Measurements from ENCODE around the gene SELENBP1.
A peak's percentile ranks its signal among the peaks of the same experiment; 100 is the strongest.
"Not testable (repeated sequence)": the region's sequence is repeated elsewhere in the genome, so short reads cannot be mapped to it uniquely, and the experiment has no call there.

The SELENBP1 gene

DNA sequence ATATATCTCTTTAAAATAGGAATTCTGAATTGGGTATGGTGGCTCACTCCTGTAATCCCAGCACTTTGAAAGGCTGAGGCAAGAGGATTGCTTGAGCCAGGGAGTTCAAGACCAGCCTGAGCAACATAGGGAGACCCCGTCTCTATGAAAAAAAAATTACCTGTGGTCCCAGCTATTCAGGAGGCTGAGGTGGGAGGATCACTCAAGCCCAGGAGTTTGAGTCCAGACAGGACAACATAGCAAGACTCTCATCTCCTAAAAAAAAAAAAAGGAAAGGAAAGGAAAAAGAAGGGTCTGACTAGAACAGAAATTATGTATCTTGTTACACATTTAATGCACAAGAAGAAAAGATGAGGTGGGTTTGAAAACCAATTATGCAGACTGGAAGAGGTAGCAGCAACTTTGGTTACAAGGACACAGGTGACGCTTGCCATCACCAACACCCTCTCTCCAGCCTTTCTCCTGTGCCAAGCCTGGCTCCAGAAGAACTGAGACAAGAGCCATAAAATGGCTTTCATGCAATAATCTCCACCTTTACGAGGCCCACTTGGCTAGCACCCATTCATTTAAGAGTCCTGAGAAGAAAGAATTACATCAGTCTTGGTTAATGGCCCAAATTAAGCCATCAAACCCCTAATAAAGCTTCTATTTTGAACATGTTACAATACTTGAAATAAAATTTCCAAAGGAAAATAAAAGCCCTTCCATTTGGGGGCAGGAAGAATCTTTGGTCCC lies 4.8 kb upstream of the SELENBP1 start:
- no peak for DNase-seq

- no peak for DNase-seq
Measured at GRCh38 chr1:151373196-151373595, 691 bp upstream of the SELENBP1 start.

- DNase-seq, result no peak
Measured at GRCh38 chr1:151371370-151372057, 991 bp downstream of the SELENBP1 start.

DNA sequence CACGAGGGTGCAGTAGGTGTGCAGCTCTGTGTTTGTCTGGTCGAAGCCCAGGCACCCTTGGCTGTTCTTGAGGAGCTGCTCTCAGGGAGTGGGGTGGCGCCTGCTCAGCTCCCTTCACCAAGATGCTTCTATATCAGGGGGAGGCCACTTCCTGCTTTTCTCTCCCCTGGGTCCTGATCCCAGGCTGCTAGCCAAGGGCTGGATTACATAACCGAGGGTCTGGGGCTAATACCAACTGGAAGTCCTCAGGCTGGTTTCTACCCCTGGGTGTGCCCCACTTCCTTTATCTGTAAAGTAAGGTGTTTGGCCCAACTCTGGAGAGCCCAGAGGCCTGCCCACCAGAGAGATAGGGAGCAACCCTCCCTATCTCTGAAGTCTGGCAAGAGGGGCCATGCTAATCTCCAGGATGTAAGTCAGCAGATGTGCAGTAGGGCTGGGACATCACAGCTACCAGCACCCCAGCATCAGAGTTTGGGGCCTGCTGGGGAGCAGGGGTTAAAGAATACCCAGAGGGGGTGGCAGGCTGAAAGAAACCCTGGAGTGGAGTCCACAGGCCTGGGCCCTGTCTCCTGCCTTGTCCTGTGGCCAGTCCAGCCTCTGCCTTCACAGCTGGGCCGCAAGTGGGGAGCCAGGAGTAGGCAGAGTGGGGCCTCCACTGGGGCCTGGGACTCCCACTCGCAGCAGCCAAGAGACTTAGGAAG lies 2.1 kb downstream of the SELENBP1 start:
- no peak for DNase-seq

DNA sequence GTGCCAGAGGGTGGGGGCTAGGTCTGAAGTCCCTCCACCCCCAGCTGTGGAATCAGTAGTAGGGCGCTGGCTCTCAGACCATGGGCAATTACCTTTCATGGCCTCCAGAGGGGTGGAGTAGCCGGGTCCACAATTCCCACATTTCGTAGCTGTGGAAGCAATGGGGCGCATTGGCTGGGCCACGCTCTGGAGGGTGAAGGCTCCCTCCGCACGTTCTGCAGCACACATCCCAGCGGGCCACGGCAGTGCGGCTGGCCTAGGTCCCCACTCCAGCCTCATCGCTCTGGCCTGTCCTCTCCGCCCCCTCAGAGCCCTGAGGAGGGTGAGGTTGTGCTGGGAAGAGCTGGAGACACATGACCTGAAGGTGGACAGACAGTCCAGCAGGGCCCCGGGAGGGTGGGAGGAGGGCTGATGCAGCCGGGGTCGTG lies 2.9 kb downstream of the SELENBP1 start:
- no peak for DNase-seq

- no peak for DNase-seq
Measured at GRCh38 chr1:151369302-151369610, 3.2 kb downstream of the SELENBP1 start.

DNA sequence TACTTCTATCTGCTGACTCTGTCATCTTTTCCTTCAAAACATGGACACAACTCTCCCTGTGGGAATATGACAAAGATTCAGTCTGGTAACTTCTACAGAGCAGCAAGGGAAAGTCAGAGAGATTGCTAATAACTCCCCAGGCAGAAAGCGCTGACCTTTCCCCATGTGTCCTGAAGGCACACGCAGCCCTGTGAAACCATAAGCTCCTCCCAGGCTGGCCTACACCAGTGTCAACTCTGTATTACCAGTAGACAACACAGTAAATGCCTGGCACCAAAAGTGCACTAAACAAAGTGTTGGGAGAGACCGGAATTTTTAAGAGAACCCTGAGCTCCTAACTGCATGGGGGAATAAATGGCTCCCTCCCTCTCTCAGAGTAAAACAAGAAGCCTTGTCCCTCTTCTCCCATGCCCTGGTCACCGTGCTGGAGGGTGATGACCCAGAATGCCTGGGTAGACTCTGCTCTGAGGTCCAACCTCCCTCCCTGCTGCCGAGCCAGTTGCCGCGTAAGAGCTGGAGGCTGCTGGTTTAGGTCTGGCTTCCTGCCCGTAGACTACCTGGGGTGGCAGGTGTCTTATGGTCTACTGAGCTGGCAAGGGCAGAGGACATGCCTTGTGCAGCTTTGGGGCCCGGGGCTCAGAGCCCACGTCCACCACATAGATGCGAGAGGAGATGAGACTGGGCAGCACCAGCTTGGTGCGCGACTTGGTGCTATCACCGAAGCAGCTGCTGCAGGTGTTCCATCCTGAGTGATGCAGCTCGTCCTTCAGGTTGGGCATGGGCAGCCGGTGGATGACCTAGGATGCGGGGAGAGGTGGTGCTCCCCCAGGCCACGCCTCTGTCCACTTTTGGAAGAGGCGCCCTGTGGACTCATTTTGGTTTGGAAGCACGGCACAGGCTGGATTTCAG lies 3.9 kb downstream of the SELENBP1 start:
- no peak for DNase-seq

GRCh38 chr1:151367658-151368392 lies 4.7 kb downstream of the SELENBP1 start:
- no peak for DNase-seq

DNA sequence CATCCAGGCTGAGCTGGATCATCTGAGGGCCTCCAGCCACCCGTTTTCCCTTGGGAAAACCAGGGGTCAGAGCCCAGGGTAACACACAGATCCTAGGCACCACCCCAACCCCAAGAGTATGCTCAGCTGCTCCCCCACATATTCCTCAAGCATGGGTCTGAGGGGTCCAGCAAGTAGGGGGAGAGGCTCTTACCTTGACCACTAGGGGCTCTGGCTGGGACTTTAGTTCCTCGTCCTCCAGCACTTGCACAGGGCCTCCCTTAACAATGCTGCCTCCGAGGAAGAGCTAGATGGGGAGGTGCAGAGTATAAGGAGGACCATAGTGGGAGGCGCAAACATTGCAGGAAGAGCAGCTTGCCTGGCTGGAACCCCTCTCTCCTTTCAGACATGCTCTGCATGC lies 7.5 kb downstream of the SELENBP1 start:
- DNase-seq, result no peak

GRCh38 chr1:151362308-151363155 lies 10.0 kb downstream of the SELENBP1 start:
- DNase-seq, result no peak

DNA sequence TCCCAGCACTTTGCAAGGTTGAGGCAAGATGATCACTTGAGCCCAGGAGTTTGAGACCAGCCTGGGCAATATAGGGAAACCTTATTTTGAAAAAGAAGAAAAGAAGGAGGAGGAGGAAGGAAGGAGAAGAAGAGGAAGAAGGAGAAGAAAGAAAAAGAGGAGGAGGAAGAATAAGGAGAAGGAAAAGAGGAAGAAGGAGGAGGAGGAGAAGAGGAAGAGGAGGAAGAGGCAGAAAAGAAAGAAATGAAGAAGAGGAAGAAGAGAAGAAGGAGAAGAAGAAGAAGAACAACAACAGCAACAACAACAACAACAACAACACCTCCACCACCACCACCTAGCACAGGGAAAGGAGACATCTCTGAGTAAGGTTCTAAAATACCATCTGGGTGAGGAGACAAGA lies 10.6 kb downstream of the SELENBP1 start:
- DNase-seq, result no peak

GRCh38 chr1:151356696-151357095 lies 15.8 kb downstream of the SELENBP1 start:
- no peak for DNase-seq

GRCh38 chr1:151352021-151352718 lies 20.3 kb downstream of the SELENBP1 start:
- DNase-seq, result no peak

DNA sequence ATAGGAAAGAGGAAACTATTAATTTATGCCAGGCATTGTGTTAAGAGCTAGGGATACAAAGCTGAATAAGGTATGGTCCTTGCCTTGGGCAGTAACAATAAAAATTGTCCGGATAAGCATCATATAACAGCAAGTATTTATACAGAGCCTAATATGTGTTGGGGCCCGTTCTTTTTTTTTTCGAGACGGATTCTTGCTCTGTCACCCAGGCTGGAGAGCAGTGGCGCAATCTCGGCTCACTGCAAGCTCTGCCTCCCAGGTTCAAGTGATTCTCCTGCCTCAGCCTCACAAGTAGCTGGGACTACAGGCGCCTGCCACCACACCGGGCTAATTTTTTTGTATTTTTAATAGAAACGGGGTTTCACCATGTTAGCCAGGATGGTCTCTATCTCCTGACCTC lies 22.2 kb downstream of the SELENBP1 start:
- not testable (repeated sequence) for DNase-seq

DNA sequence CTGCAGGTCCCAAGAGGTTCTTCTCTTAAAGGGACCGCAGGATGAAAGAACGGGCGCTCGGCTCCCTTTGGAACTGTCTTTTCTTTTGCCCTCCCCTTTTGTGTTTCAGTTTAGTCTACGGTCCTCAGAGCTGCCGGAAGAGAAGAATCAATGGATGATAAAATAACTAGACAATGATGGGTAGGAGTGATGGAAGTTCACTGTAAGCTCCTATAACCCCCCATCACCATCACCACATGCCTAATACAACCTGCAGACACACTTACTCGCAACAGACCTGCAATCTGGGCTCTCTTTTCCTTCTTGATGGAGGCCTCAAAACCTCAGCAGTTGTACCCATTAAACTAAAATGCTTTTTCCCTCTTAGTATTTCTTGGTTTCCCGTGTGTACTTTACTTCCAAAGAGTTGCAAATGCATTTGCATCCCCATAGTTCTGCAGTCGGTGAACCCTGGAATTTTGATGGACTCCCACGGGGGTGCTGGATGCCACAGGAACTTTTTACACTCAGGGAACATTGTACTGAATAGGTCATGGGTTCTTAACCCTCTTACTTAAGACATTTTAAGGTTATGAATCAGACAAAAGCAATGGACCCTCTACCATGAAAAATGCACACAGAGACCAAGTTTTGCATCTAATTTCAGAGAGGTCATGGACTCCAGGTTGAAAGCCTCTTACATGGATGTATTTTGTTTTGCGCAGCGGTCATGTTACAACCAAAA lies 24.8 kb downstream of the SELENBP1 start:
- no peak for DNase-seq

DNA sequence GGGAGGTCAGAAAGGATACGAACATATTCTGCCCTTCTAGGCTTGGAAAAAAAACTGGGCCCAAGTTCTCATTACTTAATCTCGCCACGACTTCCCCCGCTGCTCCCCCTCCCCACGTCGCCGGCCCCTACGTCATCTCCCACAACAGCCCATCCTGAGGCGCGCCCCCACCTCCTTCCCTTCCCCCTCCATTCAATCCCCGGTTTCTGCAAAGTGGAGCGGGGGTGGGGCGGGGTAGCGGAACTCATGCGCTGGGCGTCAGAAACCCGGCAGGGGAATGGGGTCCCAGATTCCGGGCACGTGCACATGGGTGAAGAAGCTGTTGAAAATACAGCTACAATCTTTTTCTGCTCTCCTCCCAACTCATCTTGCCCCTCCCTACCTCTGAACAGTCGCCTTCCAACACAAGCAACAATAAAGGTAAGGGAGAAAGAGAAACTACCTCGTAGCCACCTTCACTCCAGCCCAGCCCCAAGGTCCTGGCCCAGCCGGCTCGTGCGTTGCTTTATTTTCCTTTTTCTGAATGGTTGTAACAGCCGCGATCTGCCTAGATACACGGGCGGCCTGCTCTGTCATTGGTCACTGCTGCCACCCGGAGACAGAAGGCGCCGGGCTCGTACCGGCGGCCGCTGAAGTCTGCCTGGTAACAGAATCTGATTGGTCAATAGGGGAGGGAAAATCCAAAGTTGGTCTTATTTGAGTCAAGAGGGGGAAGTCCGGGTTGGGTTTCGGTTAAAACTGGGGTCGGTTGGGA lies 25.6 kb downstream of the SELENBP1 start, which contains the start of gene RFX5:
RFX5 (minus strand) TSS at position 484 of the 754 bp plus-strand sequence. CDS start 932 bp downstream, outside the sequence.
- peak; percentile 86 for DNase-seq

GRCh38 chr1:151346082-151346768 lies 26.3 kb downstream of the SELENBP1 start:
- no peak for DNase-seq

DNA sequence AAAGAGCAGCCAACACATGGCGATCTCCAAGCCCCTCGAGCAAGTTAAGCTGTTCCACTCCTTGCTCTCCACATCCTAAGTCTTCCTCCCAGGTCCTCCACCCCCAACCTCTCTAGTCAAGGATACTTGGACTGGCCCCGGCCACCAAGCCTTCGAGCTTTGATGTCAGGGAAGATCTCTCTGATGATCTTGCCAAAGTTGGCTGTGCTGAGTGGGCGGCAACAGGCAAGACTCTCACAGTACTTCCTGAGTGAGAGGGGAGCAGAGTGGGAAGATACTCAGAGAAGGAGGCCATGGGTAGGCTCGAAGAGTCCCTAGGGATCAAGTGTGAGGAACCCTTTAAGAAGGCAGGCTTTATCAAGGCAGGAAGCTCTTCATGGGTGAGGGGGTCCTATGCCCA lies 28.2 kb downstream of the SELENBP1 start:
- DNase-seq, result no peak

All from T-helper 9 cell (primary cell).